Ramos (cell line): Measurements from ENCODE around the gene TMA7.
"Not testable (repeated sequence)": the region's sequence is repeated elsewhere in the genome, so short reads cannot be mapped to it uniquely, and the experiment has no call there.

Experiments used
- in situ Hi-C: fragments of 300-500 bp; cut with MboI; formaldehyde crosslinking; loops from one replicate; pipeline ENCODE4 v1.14.3; 2022; ENCODE audit warnings: low sequenced_read_pairs; ENCODE audit not compliant: unreplicated experiment

TMA7 gene

DNA sequence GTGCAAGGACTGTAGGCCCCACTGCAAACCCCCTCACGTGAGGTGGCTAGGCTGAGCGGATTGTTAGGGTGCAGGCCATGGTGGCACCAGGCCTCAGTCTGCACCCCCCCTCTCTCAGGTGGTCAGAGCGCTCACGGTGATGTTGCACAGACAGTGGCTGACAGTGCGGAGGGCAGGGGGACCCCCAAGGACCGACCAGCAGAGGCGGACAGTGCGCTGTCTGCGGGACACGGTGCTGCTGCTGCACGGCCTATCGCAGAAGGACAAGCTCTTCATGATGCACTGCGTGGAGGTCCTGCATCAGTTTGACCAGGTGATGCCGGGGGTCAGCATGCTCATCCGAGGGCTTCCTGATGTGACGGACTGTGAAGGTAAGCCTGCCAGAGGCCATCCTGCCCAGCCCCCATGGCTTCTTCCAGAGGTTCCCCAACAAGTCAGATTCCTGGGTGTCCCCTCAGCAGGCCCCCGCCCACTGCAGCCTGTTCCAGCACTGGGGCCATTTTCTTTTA, 24.7 kb downstream of the TMA7 start:
- in situ Hi-C loops: loop anchor here (10.0 kb wide), 1 partner anchor 170 kb away; the partner anchor contains the start of gene SLC26A6

DNA sequence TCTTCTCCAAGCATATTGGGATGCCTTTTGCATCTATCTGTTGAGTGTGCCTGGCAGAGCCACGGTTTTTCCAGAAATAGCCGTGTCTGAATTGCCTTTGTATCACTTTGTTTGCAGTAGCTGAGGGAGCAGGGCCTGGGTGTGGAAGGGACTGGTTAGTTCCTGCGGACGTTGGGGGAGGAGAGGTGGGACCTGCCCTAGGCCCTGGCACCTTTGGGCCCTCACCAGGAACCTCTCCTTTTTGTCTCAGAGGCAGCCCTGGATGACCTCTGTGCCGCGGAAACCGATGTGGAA, 25.1 kb downstream of the TMA7 start:
- in situ Hi-C loops: loop anchor here (10.0 kb wide), 1 partner anchor 170 kb away; the partner anchor contains the start of gene SLC26A6

DNA sequence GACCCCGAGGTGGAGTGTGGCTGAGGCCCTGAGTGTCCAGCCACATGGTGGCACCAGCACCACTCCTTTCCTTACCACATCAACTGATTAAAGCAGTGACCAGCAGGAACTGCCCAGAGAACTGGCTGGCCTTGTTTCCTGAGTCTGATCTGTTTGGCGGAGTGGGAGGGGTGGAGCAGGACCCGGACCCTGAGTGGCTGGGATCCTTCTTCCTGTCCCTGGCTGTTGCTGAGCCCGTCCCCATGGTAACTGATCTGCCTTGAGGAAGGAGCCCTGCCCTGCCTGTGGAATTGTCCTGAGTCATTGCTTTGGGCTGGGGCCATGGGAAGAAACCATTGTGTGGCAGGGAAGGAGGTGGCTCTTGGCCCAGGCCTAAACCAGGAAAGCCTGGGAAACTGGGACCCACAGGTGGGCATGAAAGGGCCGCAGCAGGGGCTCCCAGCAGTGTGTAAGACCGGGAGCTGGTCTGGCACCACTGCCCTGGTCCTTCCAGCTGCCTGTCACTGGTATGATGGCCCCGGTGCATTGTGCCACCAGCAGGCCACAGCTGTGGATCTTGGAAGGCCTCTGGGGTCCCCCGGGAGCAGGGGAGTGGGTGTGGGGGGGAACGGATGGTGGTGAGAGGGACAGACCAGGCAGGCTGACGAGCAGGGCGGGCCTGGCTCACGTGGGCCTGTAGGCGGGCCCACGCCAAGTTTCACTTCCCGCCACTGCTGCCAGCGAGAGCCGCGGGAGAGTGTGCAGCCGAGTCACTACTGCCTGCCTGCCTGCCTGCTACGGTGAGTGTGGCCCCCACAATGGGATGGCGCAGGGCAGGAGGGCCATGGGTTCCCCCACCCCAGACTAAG, 25.7 kb downstream of the TMA7 start:
- in situ Hi-C loops: loop anchor here (10.0 kb wide), 1 partner anchor 169 kb away; the partner anchor contains the start of gene SLC26A6

DNA sequence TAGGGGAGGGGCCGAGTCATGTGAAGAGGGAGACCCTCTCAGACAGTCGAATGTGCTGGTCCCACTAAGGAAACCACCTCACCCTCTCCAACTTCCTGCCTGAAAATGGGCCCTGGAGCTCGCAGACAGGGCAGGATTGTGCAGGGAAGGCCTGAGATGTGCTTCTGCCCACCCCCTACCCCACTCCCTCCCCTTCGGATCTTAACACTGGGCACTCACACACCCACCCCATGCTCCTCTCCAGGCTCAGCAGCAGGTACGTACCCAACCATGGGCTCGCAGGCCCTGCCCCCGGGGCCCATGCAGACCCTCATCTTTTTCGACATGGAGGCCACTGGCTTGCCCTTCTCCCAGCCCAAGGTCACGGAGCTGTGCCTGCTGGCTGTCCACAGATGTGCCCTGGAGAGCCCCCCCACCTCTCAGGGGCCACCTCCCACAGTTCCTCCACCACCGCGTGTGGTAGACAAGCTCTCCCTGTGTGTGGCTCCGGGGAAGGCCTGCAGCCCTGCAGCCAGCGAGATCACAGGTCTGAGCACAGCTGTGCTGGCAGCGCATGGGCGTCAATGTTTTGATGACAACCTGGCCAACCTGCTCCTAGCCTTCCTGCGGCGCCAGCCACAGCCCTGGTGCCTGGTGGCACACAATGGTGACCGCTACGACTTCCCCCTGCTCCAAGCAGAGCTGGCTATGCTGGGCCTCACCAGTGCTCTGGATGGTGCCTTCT, 26.5 kb downstream of the TMA7 start:
- in situ Hi-C loops: loop anchor here (10.0 kb wide), 1 partner anchor 168 kb away; the partner anchor contains the start of gene SLC26A6

- in situ Hi-C loops: loop anchor here (10.0 kb wide), 1 partner anchor 168 kb away; the partner anchor contains the start of gene SLC26A6
Measured at GRCh38 chr3:48467110-48467454, 27.0 kb downstream of the TMA7 start.

- in situ Hi-C loops: loop anchor here (10.0 kb wide), 1 partner anchor 167 kb away; the partner anchor contains the start of gene SLC26A6
Measured at GRCh38 chr3:48467473-48468267, 27.6 kb downstream of the TMA7 start.

GRCh38 chr3:48468329-48468731, 28.3 kb downstream of the TMA7 start:
- in situ Hi-C loops: loop anchor here (10.0 kb wide), 1 partner anchor 166 kb away; the partner anchor contains the start of gene SLC26A6

DNA sequence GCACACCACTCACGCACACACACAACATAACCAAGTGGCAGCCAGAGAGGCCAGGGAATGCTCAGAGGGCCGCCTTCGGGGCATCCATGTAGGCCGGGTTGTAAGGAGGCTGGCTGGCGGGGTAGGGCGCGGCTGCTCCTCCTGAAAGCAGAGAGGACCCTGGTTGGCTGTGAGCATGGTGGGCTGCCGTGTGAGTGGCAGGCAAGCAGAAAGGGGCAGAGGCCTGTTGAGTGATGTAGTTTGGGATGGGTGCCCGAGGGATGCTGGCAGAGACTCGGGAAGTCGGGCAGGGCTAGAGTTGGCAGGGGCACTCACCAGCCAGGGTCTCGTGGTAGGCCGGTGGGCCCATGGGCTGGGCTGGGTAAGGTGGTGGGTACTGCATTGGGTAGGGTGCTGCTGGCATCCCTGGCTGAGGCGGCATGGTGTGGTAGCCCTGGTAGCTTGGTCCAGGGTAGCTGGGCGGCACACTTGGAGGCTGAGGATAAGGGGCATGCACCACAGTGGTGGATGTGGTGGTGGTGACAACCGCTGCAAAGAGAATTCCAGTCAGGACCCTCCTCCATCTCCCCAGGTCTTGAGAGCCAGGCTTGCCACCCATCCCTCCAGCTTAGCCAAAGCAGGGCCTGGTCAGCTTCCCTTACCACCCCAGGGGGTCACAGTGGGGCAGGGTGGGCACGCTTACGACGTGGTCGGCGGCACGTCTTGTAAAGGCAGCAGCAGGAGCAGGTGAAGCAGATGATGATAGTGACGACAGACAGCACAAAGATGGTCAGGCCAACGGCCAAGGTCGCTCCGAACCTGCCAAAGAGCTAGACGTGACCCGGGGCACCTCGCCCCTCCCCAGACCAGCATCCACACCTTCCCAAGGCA, 29.2 kb downstream of the TMA7 start:
- in situ Hi-C loops: loop anchor here (10.0 kb wide), 1 partner anchor 166 kb away; the partner anchor contains the start of gene SLC26A6

DNA sequence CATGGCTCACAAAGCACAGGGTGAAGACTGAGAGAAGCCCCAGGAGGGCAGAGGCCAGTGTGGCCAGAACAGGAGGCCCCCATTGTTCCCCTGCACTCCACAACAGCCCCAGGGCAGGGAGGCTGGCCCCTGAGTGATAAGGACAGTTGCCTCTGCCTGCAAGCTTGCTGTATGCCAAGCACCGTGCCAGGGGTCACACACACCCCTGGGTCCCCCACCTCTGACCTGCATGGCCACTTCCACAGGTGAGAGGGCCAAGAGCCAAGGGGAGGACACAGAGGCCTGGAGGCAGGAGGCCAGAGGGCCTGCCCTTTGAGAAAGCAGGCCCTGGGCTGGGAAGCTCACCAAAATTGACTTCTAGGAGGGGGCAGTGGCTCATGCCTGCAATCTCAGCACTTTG, 30.2 kb downstream of the TMA7 start:
- in situ Hi-C loops: no loop called here

- in situ Hi-C loops: no loop called here
Measured at GRCh38 chr3:48472673-48472922, 32.5 kb downstream of the TMA7 start.

DNA sequence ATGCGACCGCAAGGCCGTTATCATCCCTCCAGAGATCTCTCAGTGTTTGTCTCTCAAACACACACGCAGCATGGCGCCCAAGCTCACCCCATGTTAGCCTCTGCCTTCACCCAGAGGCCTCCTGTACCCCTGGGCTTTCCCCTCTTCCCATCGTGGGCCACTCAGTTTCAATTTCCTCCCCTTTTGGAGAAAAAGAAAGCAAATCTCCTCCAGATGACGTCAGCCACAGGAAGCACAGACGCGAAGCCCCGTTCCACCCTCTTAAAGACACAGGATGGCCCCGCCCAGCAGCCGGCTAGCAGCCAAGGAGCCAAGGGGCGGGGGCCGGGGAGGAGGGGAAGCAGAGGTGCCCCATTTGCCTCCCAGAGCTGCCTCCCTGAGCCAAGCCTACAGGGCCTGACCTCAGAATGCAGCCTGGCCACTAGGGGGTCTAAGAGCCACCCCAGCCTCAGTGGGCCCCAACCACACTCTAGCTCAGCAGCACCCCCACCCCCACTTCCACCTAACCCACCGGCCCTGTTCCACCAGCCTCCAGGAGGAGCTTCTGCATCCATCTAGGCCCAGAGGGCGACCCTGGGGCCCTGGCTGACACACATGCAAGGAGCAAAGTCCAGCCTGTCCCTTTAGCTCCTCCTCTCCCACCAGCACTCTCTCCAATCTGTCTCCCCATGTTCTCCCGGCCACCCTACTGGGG, 33.0 kb downstream of the TMA7 start:
- in situ Hi-C loops: no loop called here

- in situ Hi-C loops: no loop called here
Measured at GRCh38 chr3:48473617-48473952, 33.5 kb downstream of the TMA7 start.

GRCh38 chr3:48474031-48474430, 34.0 kb downstream of the TMA7 start:
- in situ Hi-C loops: not testable (repeated sequence)

- in situ Hi-C loops: no loop called here
Measured at GRCh38 chr3:48474619-48475018, 34.6 kb downstream of the TMA7 start.

DNA sequence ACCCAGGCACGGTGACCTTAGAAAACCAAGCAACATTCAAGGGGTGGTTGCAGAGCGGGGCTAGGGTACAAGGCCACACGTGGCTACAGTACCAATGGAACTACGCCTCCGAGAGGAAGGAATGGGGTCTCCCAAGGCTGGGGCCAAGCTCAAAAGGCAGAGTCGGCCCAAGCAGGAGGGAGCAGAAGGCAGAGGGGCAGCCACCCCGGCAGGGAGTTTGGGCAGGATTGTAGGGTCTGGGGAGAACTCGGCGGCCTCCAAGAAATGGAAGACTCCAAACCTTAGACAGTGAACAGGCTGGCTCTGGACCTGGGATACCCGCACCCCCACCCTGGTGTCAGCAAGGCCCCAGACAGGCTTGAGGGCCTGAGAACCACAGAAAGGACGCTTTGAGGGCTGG, 35.1 kb downstream of the TMA7 start:
- in situ Hi-C loops: no loop called here

- in situ Hi-C loops: no loop called here
Measured at GRCh38 chr3:48476426-48477053, 36.5 kb downstream of the TMA7 start.

DNA sequence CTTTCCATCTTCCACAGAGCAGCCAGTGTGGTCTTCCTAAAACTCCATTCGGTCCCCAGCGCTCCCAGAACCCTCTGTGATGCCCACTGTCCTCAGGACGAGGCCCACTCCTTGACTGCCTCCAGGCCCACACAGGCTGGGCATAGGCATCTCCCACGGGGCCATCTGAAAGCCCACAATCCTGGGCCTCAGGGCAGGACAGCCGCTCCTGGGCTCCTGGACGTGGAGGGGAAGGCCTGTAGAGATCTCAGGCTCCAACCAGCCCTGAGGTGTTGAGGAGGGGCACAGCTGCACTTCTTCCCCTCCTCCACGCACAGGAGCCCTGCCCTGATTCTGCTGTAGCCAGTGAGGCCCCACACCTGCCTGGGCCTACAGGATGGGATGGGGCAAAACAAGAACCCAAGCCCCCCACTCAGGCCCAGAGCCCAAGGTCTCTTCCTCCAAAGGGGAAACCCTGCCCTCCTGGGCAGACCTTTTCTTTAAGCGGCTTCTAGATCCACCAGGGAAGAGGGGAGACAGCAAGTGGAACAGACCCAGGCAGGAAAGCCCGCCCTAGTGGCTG, 38.0 kb downstream of the TMA7 start:
- in situ Hi-C loops: no loop called here
